Measurements from ENCODE around the gene PC. TPM values are rescaled to one million over a fixed set of nuclear protein-coding genes. Genes with fewer than 3 reads are reported as not detected.

PC gene
- polyA plus RNA-seq, 3 donors = 4.6 to 7.1 (median 6.0) TPM

GRCh38 chr11:66866511-66866986 lies 91.6 kb downstream of the PC start:
- no peak for TF ChIP-seq CTCF (IDR thresholded peaks at IDR 0.05)
- Histone ChIP-seq H3K9me3 (replicated peaks in 1 of 2; ENCODE audit: control insufficient read depth in 1 of 2, insufficient read depth in 1 of 2, low read length in 2 of 2) (no peaks in the 10 kb centered on the region), H3K36me3 (replicated peaks in 1 of 2; ENCODE audit: control insufficient read depth in 1 of 2, insufficient read depth in 2 of 2, low read length in 2 of 2) (no peaks in the 10 kb centered on the region), H3K4me2 (replicated peaks; ENCODE audit: extremely low read depth, low read length, poor library complexity, severe bottlenecking) (no peak overlapping the region), H4K20me1 (ENCODE audit: insufficient read depth, low read length) (no peaks in the 10 kb centered on the region), H3K4me3 (replicated peaks in 1 of 3; ENCODE audit: low read depth in 2 of 3, low read length in 3 of 3) (no peak overlapping the region), H3K9ac (ENCODE audit: insufficient read depth, low read length, poor library complexity, severe bottlenecking) (no peak overlapping the region), H3K4me1 (ENCODE audit: control insufficient read depth in 1 of 2, insufficient read depth in 2 of 2, low read length in 2 of 2) (no peaks in the 10 kb centered on the region), H3K27ac (ENCODE audit: low read depth in 1 of 2, low read length in 2 of 2) (no peak overlapping the region), H3K27me3 (ENCODE audit: control insufficient read depth in 2 of 2, insufficient read depth in 2 of 2, low read length in 2 of 2) (no peaks in the 10 kb centered on the region), H2AFZ (ENCODE audit: insufficient read depth, low read depth, low read length, poor library complexity, severe bottlenecking) (no peak overlapping the region), H3K79me2 (ENCODE audit: insufficient read depth, low read length) (no peaks in the 10 kb centered on the region)
- 92% methylated on average over 7 of the region's 7 CpGs for WGBS (ENCODE audit: insufficient coverage)
- H3K4me3 Mint-ChIP-seq = no peak overlapping the region
- no peak overlapping the region for H3K27ac Mint-ChIP-seq
- peaks cover 0 to 4% (median 3%) of the 10 kb centered on the region in 3 donors for H3K27me3 Mint-ChIP-seq (ENCODE audit: low read depth in 3 of 3)
- no peak for DNase-seq
- H3K9me3 Mint-ChIP-seq = peaks cover 0 to 3% (median 0%) of the 10 kb centered on the region in 7 donors
- peaks cover 5% of the 10 kb centered on the region for H3K4me1 Mint-ChIP-seq
- H3K36me3 Mint-ChIP-seq = peaks cover 0 to 18% of the 10 kb centered on the region in 2 donors
- intact Hi-C loops (cut with micrococcal nuclease) = no loop called here

GRCh38 chr11:66866007-66866406 lies 92.2 kb downstream of the PC start:
- peaks cover 0 to 3% (median 0%) of the 10 kb centered on the region in 7 donors for H3K9me3 Mint-ChIP-seq
- Histone ChIP-seq H3K27ac (ENCODE audit: low read depth in 1 of 2, low read length in 2 of 2) (no peak overlapping the region), H3K36me3 (replicated peaks in 1 of 2; ENCODE audit: control insufficient read depth in 1 of 2, insufficient read depth in 2 of 2, low read length in 2 of 2) (no peaks in the 10 kb centered on the region), H3K9me3 (replicated peaks in 1 of 2; ENCODE audit: control insufficient read depth in 1 of 2, insufficient read depth in 1 of 2, low read length in 2 of 2) (no peaks in the 10 kb centered on the region), H2AFZ (ENCODE audit: insufficient read depth, low read depth, low read length, poor library complexity, severe bottlenecking) (no peak overlapping the region), H3K79me2 (ENCODE audit: insufficient read depth, low read length) (no peaks in the 10 kb centered on the region), H3K27me3 (ENCODE audit: control insufficient read depth in 2 of 2, insufficient read depth in 2 of 2, low read length in 2 of 2) (no peaks in the 10 kb centered on the region), H3K4me1 (ENCODE audit: control insufficient read depth in 1 of 2, insufficient read depth in 2 of 2, low read length in 2 of 2) (no peaks in the 10 kb centered on the region), H3K4me2 (replicated peaks; ENCODE audit: extremely low read depth, low read length, poor library complexity, severe bottlenecking) (no peak overlapping the region), H3K4me3 (replicated peaks in 1 of 3; ENCODE audit: low read depth in 2 of 3, low read length in 3 of 3) (no peak overlapping the region), H4K20me1 (ENCODE audit: insufficient read depth, low read length) (no peaks in the 10 kb centered on the region), H3K9ac (ENCODE audit: insufficient read depth, low read length, poor library complexity, severe bottlenecking) (no peak overlapping the region)
- H3K27ac Mint-ChIP-seq = no peak overlapping the region
- peaks cover 0 to 13% of the 10 kb centered on the region in 2 donors for H3K36me3 Mint-ChIP-seq
- 97% methylated on average over 21 of the region's 23 CpGs for WGBS (ENCODE audit: insufficient coverage)
- H3K4me1 Mint-ChIP-seq = peaks cover 5% of the 10 kb centered on the region
- peaks cover 0 to 3% (median 2%) of the 10 kb centered on the region in 3 donors for H3K27me3 Mint-ChIP-seq (ENCODE audit: low read depth in 3 of 3)
- intact Hi-C loops (cut with micrococcal nuclease) = no loop called here
- no peak overlapping the region for H3K4me3 Mint-ChIP-seq
- no peak for TF ChIP-seq CTCF (IDR thresholded peaks at IDR 0.05)
- DNase-seq = no peak
